TTC549 (cell line): ENCODE data around the gene CERS5.
"Not testable (repeated sequence)": the region's sequence is repeated elsewhere in the genome, so short reads cannot be mapped to it uniquely, and the experiment has no call there.

ENCODE experiments used
- FAIRE-seq: peaks from 2 replicates; lab custom pipeline; 2012; peaks lifted over from hg19 to GRCh38; lab: Jason Lieb, UNC

Gene CERS5

GRCh38 chr12:50186681-50187080, 19.5 kb upstream of the CERS5 start:
- no peak for FAIRE-seq

GRCh38 chr12:50185970-50186663, 18.9 kb upstream of the CERS5 start:
- FAIRE-seq = no peak

- FAIRE-seq = no peak
These were observed 18.2 kb upstream of the CERS5 start for GRCh38 chr12:50185301-50185895.

GRCh38 chr12:50184261-50184660, 17.1 kb upstream of the CERS5 start:
- FAIRE-seq = no peak

- FAIRE-seq = no peak
These were observed 15.3 kb upstream of the CERS5 start for GRCh38 chr12:50182461-50182860.

- no peak for FAIRE-seq
These were observed 14.5 kb upstream of the CERS5 start for GRCh38 chr12:50181691-50182090.

GRCh38 chr12:50175716-50176026, 8.5 kb upstream of the CERS5 start:
- no peak for FAIRE-seq

- FAIRE-seq = peak; percentile 94
These were observed 8.0 kb upstream of the CERS5 start for GRCh38 chr12:50174971-50175715.

GRCh38 chr12:50166799-50167048, 445 bp downstream of the CERS5 start:
- no peak for FAIRE-seq

GRCh38 chr12:50164963-50165362, 2.2 kb downstream of the CERS5 start:
- FAIRE-seq = no peak

GRCh38 chr12:50162230-50162629, 4.9 kb downstream of the CERS5 start:
- no peak for FAIRE-seq

GRCh38 chr12:50160643-50161042, 6.5 kb downstream of the CERS5 start:
- no peak for FAIRE-seq

GRCh38 chr12:50157259-50157658, 9.9 kb downstream of the CERS5 start:
- no peak for FAIRE-seq

GRCh38 chr12:50156641-50157040, 10.5 kb downstream of the CERS5 start:
- FAIRE-seq = no peak

- FAIRE-seq = not testable (repeated sequence)
These were observed 12.2 kb downstream of the CERS5 start for GRCh38 chr12:50154947-50155346.

GRCh38 chr12:50151047-50151687, 16.0 kb downstream of the CERS5 start:
- no peak for FAIRE-seq

- no peak for FAIRE-seq
These were observed 17.9 kb downstream of the CERS5 start for GRCh38 chr12:50149311-50149710.

GRCh38 chr12:50148011-50148410, 19.2 kb downstream of the CERS5 start:
- FAIRE-seq = not testable (repeated sequence)

- no peak for FAIRE-seq
These were observed 19.9 kb downstream of the CERS5 start for GRCh38 chr12:50147281-50147680.

- no peak for FAIRE-seq
These were observed 21.7 kb downstream of the CERS5 start for GRCh38 chr12:50145439-50145838.

GRCh38 chr12:50142993-50143392, 24.2 kb downstream of the CERS5 start:
- FAIRE-seq = no peak

- FAIRE-seq = no peak
These were observed 34.5 kb downstream of the CERS5 start for GRCh38 chr12:50132505-50133135.

GRCh38 chr12:50129290-50129689, 37.9 kb downstream of the CERS5 start:
- no peak for FAIRE-seq
